ENCODE measurements around the gene NXPH4.

The NXPH4 gene

DNA sequence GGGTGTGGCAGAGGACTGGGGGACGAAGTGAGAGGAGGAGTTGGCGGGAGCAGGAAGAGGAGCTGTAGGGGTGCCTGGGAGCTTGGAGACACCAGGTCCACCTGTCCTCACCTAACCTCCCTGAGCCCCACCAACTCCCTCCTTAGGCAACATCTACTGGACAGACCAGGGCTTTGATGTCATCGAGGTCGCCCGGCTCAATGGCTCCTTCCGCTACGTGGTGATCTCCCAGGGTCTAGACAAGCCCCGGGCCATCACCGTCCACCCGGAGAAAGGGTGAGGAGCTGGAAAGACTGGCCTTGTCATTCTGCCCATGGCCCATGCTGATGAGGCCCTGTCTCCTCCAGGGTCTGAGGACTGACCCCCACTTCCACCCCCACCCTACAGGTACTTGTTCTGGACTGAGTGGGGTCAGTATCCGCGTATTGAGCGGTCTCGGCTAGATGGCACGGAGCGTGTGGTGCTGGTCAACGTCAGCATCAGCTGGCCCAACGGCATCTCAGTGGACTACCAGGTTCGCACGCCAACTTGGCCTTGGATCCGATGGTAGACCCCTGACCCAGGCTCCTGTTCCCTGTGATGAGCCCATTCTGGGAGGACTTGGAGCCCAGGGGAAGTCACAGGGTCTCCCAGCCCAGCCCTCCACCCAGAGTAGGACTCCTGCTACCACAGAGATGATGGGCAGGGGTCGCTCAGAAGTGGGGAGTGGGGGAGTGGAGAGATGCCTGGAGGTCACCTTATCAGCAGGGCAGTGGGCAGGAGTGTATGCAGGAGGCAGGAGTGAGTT lies 32.5 kb upstream of the NXPH4 start:
- DNase-seq = no peak

DNA sequence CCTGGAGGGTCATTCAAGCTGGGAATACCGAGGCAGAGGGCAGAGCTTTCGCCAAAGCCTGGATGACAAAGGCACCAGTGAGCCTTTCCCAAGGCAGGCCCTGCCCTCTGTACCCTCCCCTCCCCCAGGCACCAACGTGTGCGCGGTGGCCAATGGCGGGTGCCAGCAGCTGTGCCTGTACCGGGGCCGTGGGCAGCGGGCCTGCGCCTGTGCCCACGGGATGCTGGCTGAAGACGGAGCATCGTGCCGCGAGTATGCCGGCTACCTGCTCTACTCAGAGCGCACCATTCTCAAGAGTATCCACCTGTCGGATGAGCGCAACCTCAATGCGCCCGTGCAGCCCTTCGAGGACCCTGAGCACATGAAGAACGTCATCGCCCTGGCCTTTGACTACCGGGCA lies 31.2 kb upstream of the NXPH4 start:
- no peak for DNase-seq

DNA sequence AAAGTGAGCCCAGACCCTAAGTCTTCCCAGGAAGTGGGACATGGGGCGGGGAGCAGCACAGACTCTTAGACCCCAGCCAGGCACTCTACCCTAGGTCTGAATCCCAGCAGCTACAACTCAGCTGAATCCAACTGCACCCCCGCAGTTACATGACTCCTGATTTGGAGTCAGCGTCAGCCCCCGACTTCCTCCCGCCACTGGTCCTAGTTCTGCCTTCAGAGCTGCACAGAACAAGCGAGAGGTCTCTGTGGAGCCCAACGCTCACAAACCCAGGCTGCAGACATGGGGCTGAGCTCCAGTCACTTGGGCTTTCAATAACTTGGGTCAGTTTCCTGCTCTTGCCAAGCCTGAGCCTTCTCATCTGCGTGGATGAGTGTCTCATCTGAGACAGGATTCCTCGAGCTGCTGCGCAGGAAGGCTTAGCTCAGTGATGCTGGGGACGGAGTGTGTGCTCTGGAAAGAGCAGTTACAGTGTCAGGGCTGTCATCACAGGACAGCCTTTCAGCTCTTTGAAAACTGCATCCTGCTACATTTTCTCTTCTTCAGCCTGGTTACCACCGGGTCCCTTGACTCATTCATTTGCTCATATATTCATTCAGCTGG lies 30.6 kb upstream of the NXPH4 start:
- no peak for DNase-seq

DNA sequence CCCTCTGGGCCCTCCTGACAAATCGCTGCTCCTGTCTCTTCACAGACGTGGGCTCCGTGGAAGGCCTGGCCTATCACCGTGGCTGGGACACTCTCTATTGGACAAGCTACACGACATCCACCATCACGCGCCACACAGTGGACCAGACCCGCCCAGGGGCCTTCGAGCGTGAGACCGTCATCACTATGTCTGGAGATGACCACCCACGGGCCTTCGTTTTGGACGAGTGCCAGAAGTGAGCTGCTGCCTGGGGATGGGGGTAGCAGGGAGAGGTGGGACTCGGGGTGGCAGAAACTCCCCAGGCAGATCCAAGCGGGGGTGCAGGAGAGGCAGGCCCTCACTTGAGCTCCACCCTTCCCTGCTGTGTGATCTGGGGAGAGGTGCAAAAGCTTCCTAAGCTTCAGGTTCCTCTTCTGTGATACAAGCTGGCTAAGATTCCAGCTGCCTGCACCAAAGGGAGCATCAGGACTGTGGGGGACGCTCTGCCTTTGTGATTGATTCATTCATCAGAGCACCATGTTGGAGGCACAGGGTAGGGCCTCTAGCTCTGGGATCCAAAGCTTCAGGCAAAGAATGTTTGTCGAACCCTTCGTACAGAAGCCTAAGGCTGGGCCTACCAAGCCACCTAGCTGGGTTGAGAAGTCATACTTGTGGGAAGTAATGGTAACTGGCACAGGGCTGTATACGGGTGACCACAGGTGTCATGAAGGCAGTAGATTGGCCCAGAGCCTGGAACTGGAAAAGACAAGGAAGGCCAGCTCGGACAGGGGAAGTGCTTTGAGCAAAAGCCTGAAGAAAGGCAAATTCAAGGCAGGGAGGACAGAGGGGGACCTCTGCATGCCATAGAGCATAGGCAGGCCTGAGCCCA lies 29.1 kb upstream of the NXPH4 start:
- no peak for DNase-seq

DNA sequence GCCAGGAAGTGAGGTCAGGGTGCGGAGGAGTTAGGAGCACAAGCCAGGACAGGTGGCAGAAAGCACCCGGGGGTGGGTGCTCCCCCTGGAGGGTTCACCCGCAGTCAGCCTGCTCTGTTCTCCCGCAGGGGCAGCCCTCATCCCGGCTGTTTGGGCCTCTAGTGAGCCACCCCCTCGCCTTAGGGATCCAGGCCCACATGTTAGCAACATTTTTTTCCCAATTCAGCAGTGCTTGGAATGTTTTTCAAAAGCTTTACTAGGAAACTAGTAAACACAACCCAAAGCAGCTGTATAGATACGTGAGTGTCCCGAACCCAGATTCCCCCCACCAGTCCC lies 28.5 kb upstream of the NXPH4 start:
- DNase-seq = no peak

GRCh38 chr12:57190037-57190436 lies 26.6 kb upstream of the NXPH4 start:
- no peak for DNase-seq

DNA sequence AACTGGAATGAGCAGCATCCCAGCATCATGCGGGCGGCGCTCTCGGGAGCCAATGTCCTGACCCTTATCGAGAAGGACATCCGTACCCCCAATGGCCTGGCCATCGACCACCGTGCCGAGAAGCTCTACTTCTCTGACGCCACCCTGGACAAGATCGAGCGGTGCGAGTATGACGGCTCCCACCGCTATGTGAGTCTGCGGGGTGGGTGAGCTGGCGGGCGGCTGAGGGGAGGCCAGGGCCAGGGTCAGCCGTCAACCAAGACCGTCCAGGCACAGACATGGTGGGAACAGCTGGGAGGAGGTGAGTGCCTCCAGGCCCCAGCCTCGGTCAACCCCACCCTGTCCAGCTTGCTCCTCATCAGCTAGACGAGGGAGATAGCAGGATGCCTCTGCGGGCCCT lies 25.8 kb upstream of the NXPH4 start:
- no peak for DNase-seq

- no peak for DNase-seq
These were observed 25.2 kb upstream of the NXPH4 start for GRCh38 chr12:57191410-57191809.

GRCh38 chr12:57192920-57193319 lies 23.7 kb upstream of the NXPH4 start:
- DNase-seq = no peak

DNA sequence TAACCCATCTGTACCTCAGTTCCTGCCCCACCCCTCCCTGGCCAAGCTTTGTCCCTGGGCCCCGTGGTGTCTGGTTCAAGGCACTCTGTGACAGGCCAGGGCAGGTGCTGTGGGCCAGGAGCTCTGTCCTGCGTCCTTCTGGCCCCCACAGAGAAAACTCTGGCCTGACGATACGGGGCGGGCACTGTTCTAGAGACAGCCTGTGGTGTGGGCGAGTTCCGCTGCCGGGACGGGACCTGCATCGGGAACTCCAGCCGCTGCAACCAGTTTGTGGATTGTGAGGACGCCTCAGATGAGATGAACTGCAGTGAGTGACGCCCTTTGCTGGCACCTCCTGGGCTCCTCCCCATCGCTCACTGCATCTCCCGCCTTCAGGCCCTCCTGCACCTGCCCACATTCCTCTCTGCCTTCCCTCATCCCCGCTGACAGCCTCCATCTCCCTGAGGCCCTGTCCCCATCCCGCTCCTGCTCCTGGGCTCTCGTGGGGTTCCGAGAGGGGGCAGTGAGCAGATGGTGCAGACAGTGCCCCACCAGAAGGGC lies 22.8 kb upstream of the NXPH4 start:
- DNase-seq = no peak

- DNase-seq = no peak
These were observed 22.3 kb upstream of the NXPH4 start for GRCh38 chr12:57194253-57194652.

DNA sequence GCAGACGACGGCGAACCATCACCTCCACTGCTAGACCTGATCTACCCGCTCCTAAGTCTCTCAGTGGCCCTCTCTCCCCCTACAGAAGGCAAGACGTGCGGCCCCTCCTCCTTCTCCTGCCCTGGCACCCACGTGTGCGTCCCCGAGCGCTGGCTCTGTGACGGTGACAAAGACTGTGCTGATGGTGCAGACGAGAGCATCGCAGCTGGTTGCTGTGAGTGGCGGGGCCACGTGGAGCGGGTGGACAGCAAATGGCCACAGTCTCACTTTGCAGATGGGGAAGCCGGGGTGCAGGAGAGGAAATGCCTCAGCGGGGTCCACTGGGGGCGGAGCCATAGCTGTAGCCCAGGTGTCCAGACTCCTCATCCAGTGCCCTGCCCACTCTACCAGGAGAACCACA lies 21.4 kb upstream of the NXPH4 start:
- no peak for DNase-seq

- DNase-seq = no peak
These were observed 20.8 kb upstream of the NXPH4 start for GRCh38 chr12:57195611-57196371.

DNA sequence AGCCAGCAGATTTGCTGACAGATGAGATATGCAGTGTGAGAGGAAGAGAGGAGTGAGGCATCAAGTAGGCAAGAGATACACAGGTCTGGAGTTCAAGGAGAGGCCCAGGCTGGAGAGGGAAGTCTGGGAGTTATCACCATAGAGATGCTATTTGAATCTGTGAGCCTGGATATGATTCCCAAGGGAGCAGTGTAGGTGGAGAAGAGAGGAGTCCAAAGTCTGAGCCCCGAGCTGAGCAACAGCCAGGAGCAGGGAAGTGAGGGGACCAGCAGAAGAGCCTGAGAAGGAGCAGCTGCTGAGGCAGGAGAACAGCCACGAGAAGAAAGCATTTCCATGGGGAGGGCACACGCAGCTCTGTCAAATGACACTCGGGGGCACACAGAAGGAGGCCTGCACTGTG lies 20.2 kb upstream of the NXPH4 start:
- DNase-seq = no peak

DNA sequence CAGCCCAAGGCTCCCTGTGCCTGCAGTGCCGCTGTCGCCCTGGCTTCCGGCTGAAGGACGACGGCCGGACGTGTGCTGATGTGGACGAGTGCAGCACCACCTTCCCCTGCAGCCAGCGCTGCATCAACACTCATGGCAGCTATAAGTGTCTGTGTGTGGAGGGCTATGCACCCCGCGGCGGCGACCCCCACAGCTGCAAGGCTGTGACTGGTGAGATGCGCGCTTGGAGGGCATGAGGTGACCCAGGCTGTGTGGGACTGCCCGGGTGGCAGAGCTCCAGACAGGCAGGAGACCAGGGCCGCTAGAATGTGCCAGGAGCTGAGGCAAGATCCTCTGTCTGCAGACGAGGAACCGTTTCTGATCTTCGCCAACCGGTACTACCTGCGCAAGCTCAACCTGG lies 19.6 kb upstream of the NXPH4 start:
- no peak for DNase-seq

- DNase-seq = no peak
These were observed 18.3 kb upstream of the NXPH4 start for GRCh38 chr12:57198329-57198728.

DNA sequence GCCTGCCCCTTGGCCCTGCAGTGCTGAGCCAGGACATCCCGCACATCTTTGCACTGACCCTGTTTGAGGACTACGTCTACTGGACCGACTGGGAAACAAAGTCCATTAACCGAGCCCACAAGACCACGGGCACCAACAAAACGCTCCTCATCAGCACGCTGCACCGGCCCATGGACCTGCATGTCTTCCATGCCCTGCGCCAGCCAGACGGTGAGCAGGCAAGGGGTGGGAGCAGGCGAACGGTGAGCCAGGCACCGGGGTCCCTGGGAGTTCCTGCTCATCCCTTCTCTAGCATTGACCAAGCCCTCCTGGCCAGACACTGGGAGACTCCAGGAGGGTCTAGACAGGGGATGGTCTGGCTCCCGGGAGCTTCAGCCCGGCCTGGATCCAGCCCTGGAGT lies 17.4 kb upstream of the NXPH4 start:
- DNase-seq = no peak

- DNase-seq = no peak
These were observed 16.1 kb upstream of the NXPH4 start for GRCh38 chr12:57200497-57200896.

DNA sequence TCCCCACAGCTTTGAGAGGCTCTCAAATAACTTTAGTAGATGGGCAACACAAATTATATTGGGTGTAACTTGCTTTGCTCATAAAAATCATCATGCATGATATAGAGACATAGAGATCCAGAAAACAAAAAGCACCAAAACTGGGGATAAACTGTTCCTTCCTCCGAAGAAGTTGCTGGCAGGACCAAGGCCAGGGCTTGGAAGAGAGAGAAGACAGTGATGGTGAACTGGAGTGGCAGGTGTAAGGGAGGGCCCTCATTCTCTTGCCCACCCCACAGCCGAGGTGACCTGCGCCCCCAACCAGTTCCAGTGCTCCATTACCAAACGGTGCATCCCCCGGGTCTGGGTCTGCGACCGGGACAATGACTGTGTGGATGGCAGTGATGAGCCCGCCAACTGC lies 15.4 kb upstream of the NXPH4 start:
- no peak for DNase-seq

DNA sequence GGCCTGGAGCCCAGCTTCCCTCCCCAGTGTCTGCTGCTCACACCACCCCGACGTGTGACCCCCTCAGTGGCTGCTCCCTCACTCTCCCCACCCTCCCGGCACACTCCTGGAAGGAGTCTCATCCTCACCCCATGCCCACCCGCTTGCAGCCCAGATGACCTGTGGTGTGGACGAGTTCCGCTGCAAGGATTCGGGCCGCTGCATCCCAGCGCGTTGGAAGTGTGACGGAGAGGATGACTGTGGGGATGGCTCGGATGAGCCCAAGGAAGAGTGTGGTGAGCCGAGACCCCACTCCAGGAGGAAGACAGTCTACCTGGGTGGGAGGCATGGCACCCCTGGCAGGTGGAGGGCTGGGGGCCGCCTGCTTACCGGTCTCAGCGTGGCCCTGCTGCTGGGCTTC lies 15.0 kb upstream of the NXPH4 start:
- no peak for DNase-seq

DNA sequence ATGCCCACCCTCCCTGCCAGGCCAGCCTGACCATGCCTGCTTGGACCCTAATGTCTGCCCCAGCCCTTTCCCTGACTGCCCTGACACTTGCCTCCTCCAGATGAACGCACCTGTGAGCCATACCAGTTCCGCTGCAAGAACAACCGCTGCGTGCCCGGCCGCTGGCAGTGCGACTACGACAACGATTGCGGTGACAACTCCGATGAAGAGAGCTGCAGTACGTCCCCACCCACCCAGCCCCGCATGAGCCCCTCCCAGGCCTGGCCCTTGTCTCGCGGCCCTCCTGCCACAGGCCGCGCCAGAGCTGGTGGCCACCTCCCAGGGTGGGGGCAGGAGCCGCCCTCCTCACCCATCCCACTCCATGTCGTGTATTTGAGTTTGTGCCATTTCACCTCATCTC lies 14.3 kb upstream of the NXPH4 start:
- no peak for DNase-seq

DNA sequence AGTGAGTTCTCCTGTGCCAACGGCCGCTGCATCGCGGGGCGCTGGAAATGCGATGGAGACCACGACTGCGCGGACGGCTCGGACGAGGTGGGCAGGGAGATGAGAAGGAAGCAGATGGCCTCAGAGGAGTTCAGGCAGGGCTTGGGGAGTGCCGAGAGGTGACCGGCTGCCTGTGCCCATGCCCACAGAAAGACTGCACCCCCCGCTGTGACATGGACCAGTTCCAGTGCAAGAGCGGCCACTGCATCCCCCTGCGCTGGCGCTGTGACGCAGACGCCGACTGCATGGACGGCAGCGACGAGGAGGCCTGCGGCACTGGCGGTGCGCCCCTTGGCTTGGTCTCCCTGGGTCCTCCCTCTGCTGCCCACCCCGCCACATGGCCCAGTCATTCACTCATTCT lies 13.4 kb upstream of the NXPH4 start:
- DNase-seq = no peak

- DNase-seq = no peak
These were observed 12.8 kb upstream of the NXPH4 start for GRCh38 chr12:57203791-57204190.

Data from NCI-H748 treated with DMSO at 0.1 percent for 48 hours (cell line).